ENCODE data around the gene PTPRC. TPM values are rescaled to one million over a fixed set of nuclear protein-coding genes. Genes with fewer than 3 reads are reported as not detected.
A peak's percentile ranks its signal among the peaks of the same experiment; 100 is the strongest.

Gene PTPRC
- total RNA-seq, 1 experiment from 2014 or later: 0.12 TPM

- peak; percentile 38 for DNase-seq (ENCODE audit: low read depth)
Observed at GRCh38 chr1:198620951-198621824, 17.7 kb upstream of the PTPRC start.

DNA sequence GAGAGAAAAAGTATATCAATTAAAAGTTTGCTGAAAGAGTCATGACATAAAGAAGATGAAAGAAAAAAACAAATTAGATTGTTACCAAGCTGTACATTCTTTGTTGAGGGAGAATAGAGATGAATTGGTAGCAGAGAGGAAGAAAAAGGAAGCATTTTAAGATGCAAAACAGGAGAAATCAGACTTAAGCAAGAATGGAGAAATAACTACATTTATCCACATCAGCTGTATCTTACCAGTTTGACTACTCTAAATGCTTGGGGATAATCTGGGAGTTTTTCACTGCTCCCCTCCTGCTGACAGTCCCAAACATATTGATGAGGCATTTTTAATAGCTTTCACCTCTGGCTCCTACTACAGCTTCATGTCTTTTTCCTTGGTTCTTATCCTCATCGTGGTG lies 16.8 kb upstream of the PTPRC start:
- no peak for DNase-seq (ENCODE audit: low read depth)

GRCh38 chr1:198623752-198624647 lies 14.8 kb upstream of the PTPRC start:
- peak; percentile 67 for DNase-seq (ENCODE audit: low read depth)

DNA sequence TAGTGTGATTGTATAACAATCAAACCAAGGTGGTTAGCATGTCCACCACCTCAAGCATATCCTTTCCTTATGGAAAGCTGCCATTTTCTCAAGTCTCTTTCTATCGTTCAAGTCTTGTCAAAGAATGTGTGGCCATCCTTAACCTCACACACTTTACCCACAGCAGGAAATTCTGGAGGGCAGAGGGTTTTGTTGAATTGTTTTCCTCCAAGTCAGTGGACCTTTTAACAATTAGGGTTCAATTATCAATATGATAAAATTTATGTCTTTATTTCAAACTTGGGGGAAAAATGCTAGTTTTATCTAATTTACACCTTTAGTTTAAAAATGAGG lies 14.2 kb upstream of the PTPRC start:
- no peak for DNase-seq (ENCODE audit: low read depth)

- no peak for DNase-seq (ENCODE audit: low read depth)
Observed at GRCh38 chr1:198627436-198628066, 11.3 kb upstream of the PTPRC start.

GRCh38 chr1:198628067-198628455 lies 10.8 kb upstream of the PTPRC start:
- no peak for DNase-seq (ENCODE audit: low read depth)

GRCh38 chr1:198629610-198630009 lies 9.2 kb upstream of the PTPRC start:
- no peak for DNase-seq (ENCODE audit: low read depth)

- DNase-seq (ENCODE audit: low read depth): no peak
Observed at GRCh38 chr1:198630863-198631262, 8.0 kb upstream of the PTPRC start.

DNA sequence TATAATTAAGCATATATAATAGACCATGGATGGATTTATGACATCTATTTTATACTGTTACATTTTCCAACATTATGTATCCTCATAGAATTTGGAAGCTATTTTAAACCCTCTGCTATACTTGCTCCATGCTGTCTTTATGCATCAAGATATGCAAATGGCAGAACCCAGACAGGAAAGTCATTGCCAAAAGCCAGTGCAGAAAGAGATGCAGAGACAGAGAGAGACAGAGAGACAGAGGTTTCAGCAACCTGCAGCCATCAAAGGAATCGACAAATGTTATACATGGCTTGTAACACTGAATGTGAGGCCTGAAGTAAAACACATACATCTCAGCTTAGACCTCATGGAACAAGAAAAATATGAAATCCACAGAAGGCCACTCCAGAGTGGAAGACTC lies 7.5 kb upstream of the PTPRC start:
- no peak for DNase-seq (ENCODE audit: low read depth)

- DNase-seq (ENCODE audit: low read depth): no peak
Observed at GRCh38 chr1:198632007-198632406, 6.8 kb upstream of the PTPRC start.

GRCh38 chr1:198633675-198634121 lies 5.1 kb upstream of the PTPRC start:
- DNase-seq (ENCODE audit: low read depth): no peak

DNA sequence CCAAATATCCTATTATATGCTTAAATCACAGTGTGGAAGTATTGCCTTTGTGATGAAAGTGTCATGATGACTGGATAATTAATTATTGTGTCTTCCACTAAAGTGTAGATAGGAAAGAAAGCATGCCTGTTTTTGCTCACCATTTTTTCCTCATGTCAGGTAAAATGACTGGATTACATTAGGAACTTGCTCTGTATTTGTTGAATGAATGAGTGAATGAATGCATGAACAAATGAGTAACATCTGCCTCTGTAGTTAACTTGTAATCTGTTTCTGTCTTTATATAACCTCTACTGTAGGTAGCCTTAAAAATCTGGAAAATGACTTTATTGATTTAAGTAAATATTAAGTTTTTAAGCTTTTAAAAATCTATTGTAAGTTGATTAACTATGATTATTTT lies 2.9 kb upstream of the PTPRC start:
- no peak for DNase-seq (ENCODE audit: low read depth)

DNA sequence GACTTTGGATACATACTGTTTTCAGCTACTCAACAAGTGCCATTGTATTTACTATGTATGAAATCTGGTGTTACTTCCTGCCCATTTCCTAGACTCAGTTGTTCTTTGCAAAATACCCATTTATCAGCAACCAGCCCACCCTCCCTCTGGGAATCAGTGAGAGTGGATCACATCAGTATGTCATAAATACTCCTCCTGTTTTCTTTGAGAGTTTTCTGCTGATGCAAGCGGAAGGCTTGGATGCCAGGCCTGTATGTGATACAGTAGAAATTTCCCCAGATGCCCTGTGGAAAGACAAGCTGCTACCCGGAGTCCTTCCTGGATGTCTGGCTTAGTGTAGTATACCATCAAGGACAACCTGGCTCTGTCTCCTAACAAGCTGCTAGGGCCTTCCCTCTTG lies 2.4 kb upstream of the PTPRC start:
- no peak for DNase-seq (ENCODE audit: low read depth)

- no peak for DNase-seq (ENCODE audit: low read depth)
Observed at GRCh38 chr1:198637157-198637556, 1.7 kb upstream of the PTPRC start.

- no peak for DNase-seq (ENCODE audit: low read depth)
Observed at GRCh38 chr1:198637916-198638437, 863 bp upstream of the PTPRC start.

DNA sequence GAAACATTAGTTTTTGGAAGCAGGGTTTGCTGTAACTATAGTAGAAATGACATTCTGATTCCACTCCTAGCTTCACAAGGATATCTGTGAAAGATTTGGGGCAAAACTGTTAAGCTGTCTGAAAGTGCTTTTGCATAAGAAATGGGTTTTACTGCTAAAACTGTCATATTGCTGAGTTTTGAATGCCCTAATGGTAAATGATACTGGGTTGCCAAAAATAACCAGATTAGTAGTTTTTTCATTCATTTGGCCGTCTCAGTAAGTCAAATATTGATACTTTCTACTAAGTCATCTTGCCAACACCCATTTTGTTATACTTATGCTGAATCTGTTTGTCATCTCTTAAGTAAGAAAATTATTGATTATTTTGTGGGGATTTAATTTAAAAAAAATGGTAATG lies 399 bp upstream of the PTPRC start:
- DNase-seq (ENCODE audit: low read depth): no peak

- DNase-seq (ENCODE audit: low read depth): no peak
Observed at GRCh38 chr1:198639671-198640143, 867 bp downstream of the PTPRC start.

DNA sequence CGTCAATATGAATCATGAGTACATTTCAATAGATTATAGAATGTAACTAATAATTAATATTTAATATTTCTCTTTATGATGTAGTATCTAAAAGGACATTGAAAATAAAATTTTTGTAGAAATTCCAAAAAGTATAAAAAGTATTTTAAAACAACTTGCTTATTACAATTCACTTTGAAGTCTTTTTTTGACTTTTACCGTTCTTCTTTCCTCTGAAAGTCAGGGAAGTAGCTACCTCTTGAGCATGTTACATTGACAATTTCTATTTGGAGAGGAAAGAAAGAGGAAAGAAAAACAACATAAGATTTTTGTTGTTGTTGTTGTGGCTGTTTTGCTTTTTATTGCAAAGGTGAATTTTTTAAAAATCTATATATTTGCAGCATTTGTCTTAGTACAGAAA lies 1.3 kb downstream of the PTPRC start:
- no peak for DNase-seq (ENCODE audit: low read depth)

DNA sequence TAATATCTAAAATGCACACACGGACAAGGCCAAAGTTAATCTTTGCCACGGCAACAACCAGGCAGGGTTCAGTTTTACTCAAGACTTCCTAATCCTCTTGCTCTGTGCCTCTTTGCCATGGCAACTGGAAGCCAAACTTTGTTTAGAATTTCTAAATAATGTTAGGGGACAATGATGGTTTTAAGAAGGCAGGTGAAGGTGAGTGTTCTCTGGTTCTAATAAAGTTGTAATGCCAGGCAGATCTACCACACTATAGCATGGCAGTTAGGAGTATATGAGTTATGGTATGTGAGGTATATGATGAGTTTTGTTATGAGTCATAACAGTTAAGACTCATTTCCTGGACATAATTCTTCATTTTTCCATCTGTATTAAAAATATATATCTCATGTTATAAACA lies 2.7 kb downstream of the PTPRC start:
- no peak for DNase-seq (ENCODE audit: low read depth)

GRCh38 chr1:198641966-198642668 lies 3.3 kb downstream of the PTPRC start:
- DNase-seq (ENCODE audit: low read depth): no peak

GRCh38 chr1:198642983-198643382 lies 4.1 kb downstream of the PTPRC start:
- DNase-seq (ENCODE audit: low read depth): no peak
